GM12878 (cell line): ENCODE results near the gene C4orf36.
"Not testable (repeated sequence)": the region's sequence is repeated elsewhere in the genome, so short reads cannot be mapped to it uniquely, and the experiment has no call there.

ENCODE experiments used
- EZH2 ChIP-seq: IDR thresholded peaks from 2 replicates; pipeline ENCODE4 v1.6.1; 2012; ENCODE audit warnings: low read depth, mild to moderate bottlenecking, control low read depth, inconsistent platforms, low read length, borderline replicate concordance; ENCODE audit not compliant: control insufficient read depth
- MXI1 ChIP-seq: fragments of 150-350 bp; IDR thresholded peaks from 2 replicates; pipeline ENCODE4 v1.6.1; 2011; ENCODE audit warnings: low read depth, mild to moderate bottlenecking, inconsistent platforms, low read length, improper control_type of control experiment
- POLR2AphosphoS5 ChIP-seq: IDR thresholded peaks from 2 replicates; pipeline ENCODE4 v1.6.1; 2011; ENCODE audit warnings: mild to moderate bottlenecking, low read length, inconsistent platforms
- RELA ChIP-seq: fragments of 450-650 bp; IDR thresholded peaks from 2 replicates; pipeline ENCODE4 v1.8.0; 2014; ENCODE audit warnings: borderline replicate concordance; ENCODE audit not compliant: partially characterized antibody
- TF ChIP-seq, protein P1 (sequence below), 3 experiments: IDR thresholded peaks in 2 of 3; conservative IDR thresholded peaks in 1 of 3; 2 replicates each; pipeline ENCODE4 v1.5.1; 2011; ENCODE audit warnings: low read depth in 3 of 3, low read length in 3 of 3, mild to moderate bottlenecking in 3 of 3, control low read depth in 2 of 3, moderate library complexity in 2 of 3, inconsistent platforms in 1 of 3, mixed read lengths in 1 of 3; ENCODE audit not compliant: control insufficient read depth in 2 of 3, insufficient read depth in 1 of 3; ENCODE audit errors: extremely low read depth in 1 of 3
- TF ChIP-seq, protein P2 (sequence below): fragments of 450-650 bp; IDR thresholded peaks from 2 replicates; pipeline ENCODE4 v1.6.1; 2017; ENCODE audit warnings: mild to moderate bottlenecking

DNA sequence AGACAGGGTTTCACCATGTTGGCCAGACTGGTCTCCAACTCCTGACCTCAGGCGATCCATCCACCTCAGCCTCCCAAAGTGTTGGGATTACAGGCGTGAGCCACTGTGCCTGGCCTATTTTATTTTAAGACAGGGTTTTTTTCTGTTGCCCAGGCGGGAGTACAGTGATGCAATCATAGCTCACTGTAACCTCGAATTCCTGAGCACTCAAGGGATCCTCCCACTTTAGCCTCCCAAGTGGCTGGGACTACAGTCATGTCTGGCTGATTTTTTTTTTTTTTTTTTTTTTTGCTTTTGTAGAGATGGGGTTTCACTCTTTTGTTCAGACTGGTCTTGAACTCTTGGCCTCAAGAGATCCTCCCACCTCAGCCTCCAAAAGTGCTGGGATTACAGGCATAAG lies 16.8 kb downstream of the C4orf36 start:
- TF ChIP-seq, protein P1, sequence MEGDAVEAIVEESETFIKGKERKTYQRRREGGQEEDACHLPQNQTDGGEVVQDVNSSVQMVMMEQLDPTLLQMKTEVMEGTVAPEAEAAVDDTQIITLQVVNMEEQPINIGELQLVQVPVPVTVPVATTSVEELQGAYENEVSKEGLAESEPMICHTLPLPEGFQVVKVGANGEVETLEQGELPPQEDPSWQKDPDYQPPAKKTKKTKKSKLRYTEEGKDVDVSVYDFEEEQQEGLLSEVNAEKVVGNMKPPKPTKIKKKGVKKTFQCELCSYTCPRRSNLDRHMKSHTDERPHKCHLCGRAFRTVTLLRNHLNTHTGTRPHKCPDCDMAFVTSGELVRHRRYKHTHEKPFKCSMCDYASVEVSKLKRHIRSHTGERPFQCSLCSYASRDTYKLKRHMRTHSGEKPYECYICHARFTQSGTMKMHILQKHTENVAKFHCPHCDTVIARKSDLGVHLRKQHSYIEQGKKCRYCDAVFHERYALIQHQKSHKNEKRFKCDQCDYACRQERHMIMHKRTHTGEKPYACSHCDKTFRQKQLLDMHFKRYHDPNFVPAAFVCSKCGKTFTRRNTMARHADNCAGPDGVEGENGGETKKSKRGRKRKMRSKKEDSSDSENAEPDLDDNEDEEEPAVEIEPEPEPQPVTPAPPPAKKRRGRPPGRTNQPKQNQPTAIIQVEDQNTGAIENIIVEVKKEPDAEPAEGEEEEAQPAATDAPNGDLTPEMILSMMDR (IDR thresholded peaks at IDR 0.05 in 2 of 3, conservative IDR thresholded peaks at IDR 0.05 in 1 of 3; ENCODE audit: control insufficient read depth in 2 of 3, extremely low read depth in 1 of 3, insufficient read depth in 1 of 3, low read depth in 3 of 3, low read length in 3 of 3): not testable (repeated sequence)
- not testable (repeated sequence) for TF ChIP-seq RELA, MXI1, EZH2, POLR2AphosphoS5
- TF ChIP-seq, protein P2, sequence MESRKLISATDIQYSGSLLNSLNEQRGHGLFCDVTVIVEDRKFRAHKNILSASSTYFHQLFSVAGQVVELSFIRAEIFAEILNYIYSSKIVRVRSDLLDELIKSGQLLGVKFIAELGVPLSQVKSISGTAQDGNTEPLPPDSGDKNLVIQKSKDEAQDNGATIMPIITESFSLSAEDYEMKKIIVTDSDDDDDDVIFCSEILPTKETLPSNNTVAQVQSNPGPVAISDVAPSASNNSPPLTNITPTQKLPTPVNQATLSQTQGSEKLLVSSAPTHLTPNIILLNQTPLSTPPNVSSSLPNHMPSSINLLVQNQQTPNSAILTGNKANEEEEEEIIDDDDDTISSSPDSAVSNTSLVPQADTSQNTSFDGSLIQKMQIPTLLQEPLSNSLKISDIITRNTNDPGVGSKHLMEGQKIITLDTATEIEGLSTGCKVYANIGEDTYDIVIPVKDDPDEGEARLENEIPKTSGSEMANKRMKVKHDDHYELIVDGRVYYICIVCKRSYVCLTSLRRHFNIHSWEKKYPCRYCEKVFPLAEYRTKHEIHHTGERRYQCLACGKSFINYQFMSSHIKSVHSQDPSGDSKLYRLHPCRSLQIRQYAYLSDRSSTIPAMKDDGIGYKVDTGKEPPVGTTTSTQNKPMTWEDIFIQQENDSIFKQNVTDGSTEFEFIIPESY: not testable (repeated sequence)
